ENCODE data around the gene LRRC32. TPM values are rescaled to one million over a fixed set of nuclear protein-coding genes. Genes with fewer than 3 reads are reported as not detected.
"Not testable (repeated sequence)": the region's sequence is repeated elsewhere in the genome, so short reads cannot be mapped to it uniquely, and the experiment has no call there.

Gene LRRC32
- total and polyA plus RNA-seq, 8 donors: 14.0 to 270 (median 23.9) TPM

- H3K27ac ChIP-seq: no peak overlapping the region
- 61 to 87% (median 76%) methylated on average over 2 of the region's 2 CpGs for WGBS, 5 donors
- no peak overlapping the region for H3K4me3 ChIP-seq
- H3K9me3 ChIP-seq: peaks cover 0 to 19% (median 5%) of the 10 kb centered on the region in 4 donors
- no peaks in the 10 kb centered on the region for H3K36me3 ChIP-seq
- H3K27me3 ChIP-seq: no peaks in the 10 kb centered on the region
- H3K4me1 ChIP-seq: peaks cover 4 to 16% (median 11%) of the 10 kb centered on the region in 4 donors
- intact Hi-C loops (cut with DNase I; ENCODE audit: low total_unique reads): no loop called here
- no peak for TF ChIP-seq POLR2A (IDR thresholded peaks at IDR 0.05)
- TF ChIP-seq EP300 (IDR thresholded peaks at IDR 0.05): no peak
- no peak for TF ChIP-seq CTCF (IDR thresholded peaks at IDR 0.05)
- TF ChIP-seq POLR2AphosphoS5 (IDR thresholded peaks at IDR 0.05): no peak
- no peak for DNase-seq
Observed at GRCh38 chr11:76649851-76650372, 20.6 kb downstream of the LRRC32 start.

DNA sequence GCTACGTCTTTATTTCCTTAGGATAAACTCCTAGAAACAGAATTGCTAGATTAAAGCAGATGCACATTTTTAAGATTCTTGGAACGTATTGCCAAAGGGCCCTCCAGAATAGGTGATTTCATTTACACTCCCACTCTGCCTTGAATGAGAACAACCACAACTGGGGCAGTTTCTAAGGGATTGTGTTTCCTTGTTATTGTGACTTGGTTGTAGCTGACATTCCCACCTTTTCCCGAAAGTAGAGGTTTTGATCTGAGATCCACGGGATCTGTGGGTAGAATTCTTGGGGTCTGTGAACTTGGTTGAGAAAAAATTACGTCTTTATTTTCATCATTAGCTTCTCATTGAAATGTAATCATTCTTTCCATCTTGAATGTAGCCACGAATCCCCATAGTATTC, 21.5 kb downstream of the LRRC32 start:
- H3K27me3 ChIP-seq: no peaks in the 10 kb centered on the region
- no peak for DNase-seq
- no peaks in the 10 kb centered on the region for H3K36me3 ChIP-seq
- WGBS, 5 donors: 73 to 80% (median 76%) methylated on average over 6 of the region's 6 CpGs
- H3K9me3 ChIP-seq: peaks cover 0 to 19% (median 5%) of the 10 kb centered on the region in 4 donors
- TF ChIP-seq POLR2AphosphoS5 (IDR thresholded peaks at IDR 0.05) (no peak), CTCF (IDR thresholded peaks at IDR 0.05) (no peak), EP300 (IDR thresholded peaks at IDR 0.05) (no peak), POLR2A (IDR thresholded peaks at IDR 0.05) (no peak)
- H3K4me1 ChIP-seq: peaks cover 0 to 9% (median 3%) of the 10 kb centered on the region in 4 donors
- no peak overlapping the region for H3K27ac ChIP-seq
- intact Hi-C loops (cut with DNase I; ENCODE audit: low total_unique reads): no loop called here
- no peak overlapping the region for H3K4me3 ChIP-seq

DNA sequence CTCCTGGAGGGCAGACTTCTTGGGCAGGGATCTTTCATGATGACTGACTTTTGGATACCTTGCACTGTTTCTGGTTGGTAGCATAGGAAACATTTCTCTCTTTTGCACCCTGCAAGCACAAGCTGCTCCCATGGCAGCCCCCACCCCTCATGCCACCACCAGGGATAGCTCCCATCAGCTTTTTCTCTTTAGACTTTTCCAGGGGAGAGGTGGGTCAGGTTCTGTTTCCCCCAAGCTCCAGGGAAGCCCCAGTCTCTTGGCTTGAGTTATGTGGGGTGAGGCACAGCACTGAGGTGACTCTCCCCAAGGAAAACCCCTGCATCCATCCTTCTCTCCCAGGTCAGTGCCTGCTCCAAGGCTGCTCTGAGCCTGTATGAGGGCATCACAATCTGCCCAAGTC, 22.5 kb downstream of the LRRC32 start:
- intact Hi-C loops (cut with DNase I; ENCODE audit: low total_unique reads): no loop called here
- H3K9me3 ChIP-seq: peaks cover 0 to 19% (median 5%) of the 10 kb centered on the region in 4 donors
- no peaks in the 10 kb centered on the region for H3K27me3 ChIP-seq
- H3K4me3 ChIP-seq: no peak overlapping the region
- no peaks in the 10 kb centered on the region for H3K4me1 ChIP-seq
- no peak overlapping the region for H3K27ac ChIP-seq
- TF ChIP-seq EP300 (IDR thresholded peaks at IDR 0.05) (no peak), POLR2A (IDR thresholded peaks at IDR 0.05) (no peak), CTCF (IDR thresholded peaks at IDR 0.05) (no peak), POLR2AphosphoS5 (IDR thresholded peaks at IDR 0.05) (no peak)
- no peak for DNase-seq
- H3K36me3 ChIP-seq: no peaks in the 10 kb centered on the region

DNA sequence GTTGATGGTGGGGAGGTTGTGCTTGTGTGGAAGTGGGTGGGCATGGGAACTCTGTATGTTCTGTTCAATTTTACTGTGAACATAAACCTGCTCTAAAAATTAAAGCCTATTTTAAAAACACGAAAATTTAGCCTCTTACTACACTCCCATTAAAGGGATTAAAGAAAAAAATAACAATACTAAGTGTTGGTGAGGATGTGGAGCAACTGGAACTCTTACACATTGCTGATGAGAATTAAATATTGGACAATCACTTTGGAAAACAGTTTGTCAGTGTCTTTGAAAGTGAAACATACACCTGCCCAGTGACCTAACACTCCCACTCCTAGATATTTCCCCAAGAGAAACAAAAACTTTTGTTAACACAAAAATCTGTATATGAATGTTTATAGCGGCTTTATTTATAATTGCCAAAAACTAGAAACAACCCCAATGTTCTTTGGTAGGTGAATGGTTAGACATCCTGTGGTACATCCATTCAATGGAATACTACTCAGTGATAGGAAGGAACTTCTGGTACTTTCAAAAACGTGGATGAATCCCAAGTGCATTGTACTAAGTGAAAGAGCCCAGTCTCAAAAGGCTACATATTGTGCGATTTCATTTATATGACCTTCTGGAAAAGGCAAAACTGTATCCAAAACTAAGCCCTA, 23.5 kb downstream of the LRRC32 start:
- TF ChIP-seq EP300 (IDR thresholded peaks at IDR 0.05): no peak

GRCh38 chr11:76644591-76644990, 26.0 kb downstream of the LRRC32 start:
- TF ChIP-seq EP300 (IDR thresholded peaks at IDR 0.05) (no peak), CTCF (IDR thresholded peaks at IDR 0.05) (no peak), POLR2A (IDR thresholded peaks at IDR 0.05) (no peak), POLR2AphosphoS5 (IDR thresholded peaks at IDR 0.05) (no peak)
- H3K27ac ChIP-seq: no peak overlapping the region
- peaks cover 0 to 19% (median 5%) of the 10 kb centered on the region in 4 donors for H3K9me3 ChIP-seq
- DNase-seq: no peak
- H3K36me3 ChIP-seq: no peaks in the 10 kb centered on the region
- no peaks in the 10 kb centered on the region for H3K27me3 ChIP-seq
- no peaks in the 10 kb centered on the region for H3K4me1 ChIP-seq
- no peak overlapping the region for H3K4me3 ChIP-seq
- WGBS, 5 donors: 58 to 65% (median 60%) methylated on average over 5 of the region's 5 CpGs
- intact Hi-C loops (cut with DNase I; ENCODE audit: low total_unique reads): no loop called here

More for the DNA sequence above, 23.5 kb downstream of the LRRC32 start:
- H3K9me3 ChIP-seq: peaks cover 0 to 19% (median 5%) of the 10 kb centered on the region in 4 donors
- 62 to 81% (median 72%) methylated on average over 4 of the region's 4 CpGs for WGBS, 5 donors
- no peaks in the 10 kb centered on the region for H3K36me3 ChIP-seq
- no peak overlapping the region for H3K27ac ChIP-seq
- H3K4me3 ChIP-seq: no peak overlapping the region
- intact Hi-C loops (cut with DNase I; ENCODE audit: low total_unique reads): no loop called here
- H3K27me3 ChIP-seq: no peaks in the 10 kb centered on the region
- no peaks in the 10 kb centered on the region for H3K4me1 ChIP-seq
- no peak for DNase-seq

DNA sequence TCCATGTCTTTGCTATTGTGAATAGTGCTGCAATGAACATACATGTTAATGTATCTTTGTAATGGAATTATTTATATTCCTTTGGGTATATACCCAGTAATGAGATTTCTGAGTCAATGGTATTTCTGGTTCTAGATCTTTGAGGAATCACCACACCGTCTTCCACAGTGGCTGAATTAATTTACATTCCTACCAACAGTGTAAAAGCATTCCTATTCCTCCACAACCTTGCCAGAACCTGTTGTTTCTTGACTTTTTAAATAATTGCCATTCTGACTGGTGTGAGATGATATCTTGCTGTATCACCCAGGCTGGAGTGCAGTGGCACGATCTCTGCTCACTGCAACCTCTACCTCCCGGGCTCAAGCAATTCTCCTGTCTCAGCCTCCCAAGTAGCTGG, 26.8 kb downstream of the LRRC32 start:
- H3K36me3 ChIP-seq; H3K27ac ChIP-seq; H3K4me3 ChIP-seq; intact Hi-C loops (cut with DNase I; ENCODE audit: low total_unique reads); DNase-seq; H3K4me1 ChIP-seq; H3K27me3 ChIP-seq: not testable (repeated sequence)
- 90 to 98% (median 95%) methylated on average over 3 of the region's 3 CpGs for WGBS, 5 donors
- H3K9me3 ChIP-seq: peaks cover 0 to 19% (median 5%) of the 10 kb centered on the region in 4 donors

Measured in stomach (tissue), 9 donors.